Kidney glomerular epithelial cell (primary cell): ENCODE measurements around the gene CRHR1.

Experiments used
- DNase-seq: peaks from one replicate; lab custom pipeline; 2025; lab: John Stamatoyannopoulos, UW

Gene CRHR1

DNA sequence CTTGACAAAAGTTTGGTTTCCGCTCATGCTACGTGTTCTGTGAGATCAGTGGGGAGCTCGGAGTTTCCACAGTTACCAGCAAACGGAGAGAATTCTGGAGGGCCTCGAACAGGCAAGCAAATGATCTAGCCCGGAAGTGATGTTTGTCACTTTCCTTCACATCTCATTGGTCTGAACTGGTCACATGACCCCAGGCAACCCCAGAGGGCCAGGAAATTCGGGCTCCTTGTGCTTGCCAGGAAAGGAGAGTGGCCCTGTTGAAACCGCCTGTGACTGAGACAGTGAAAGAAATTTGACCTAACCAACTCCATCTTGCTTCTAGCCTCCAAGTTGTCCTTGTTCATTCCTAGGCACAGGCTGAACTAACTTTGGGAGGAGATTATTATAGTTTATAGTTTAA, 83.6 kb downstream of the CRHR1 start:
- no peak for DNase-seq

DNA sequence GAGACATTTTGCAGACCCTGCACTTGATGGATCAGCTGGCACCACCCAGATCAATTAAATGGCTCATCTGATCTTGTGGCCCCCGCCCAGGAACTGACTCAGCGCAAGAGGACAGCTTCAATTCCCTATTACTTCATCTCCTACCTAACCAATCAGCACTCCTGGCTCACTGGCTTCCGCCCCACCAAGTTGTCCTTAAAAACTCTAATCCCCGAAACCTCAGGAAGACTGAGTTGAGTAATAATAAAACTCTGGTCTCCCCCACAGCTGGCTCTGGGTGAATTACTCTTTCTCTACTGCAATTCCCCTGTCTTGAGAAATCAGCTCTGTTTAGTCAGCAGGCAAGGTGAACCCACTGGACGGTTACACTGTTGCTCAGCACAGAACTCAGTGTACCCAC, 84.2 kb downstream of the CRHR1 start:
- no peak for DNase-seq

GRCh38 chr17:45869676-45870341, 85.7 kb downstream of the CRHR1 start:
- no peak for DNase-seq

- no peak for DNase-seq
Measured at GRCh38 chr17:45870342-45870974, 86.3 kb downstream of the CRHR1 start.

GRCh38 chr17:45871718-45872117, 87.6 kb downstream of the CRHR1 start:
- DNase-seq = no peak

GRCh38 chr17:45873728-45874127, 89.6 kb downstream of the CRHR1 start:
- no peak for DNase-seq

GRCh38 chr17:45874151-45874550, 90.0 kb downstream of the CRHR1 start:
- DNase-seq = no peak

GRCh38 chr17:45876539-45876938, 92.4 kb downstream of the CRHR1 start:
- DNase-seq = no peak

DNA sequence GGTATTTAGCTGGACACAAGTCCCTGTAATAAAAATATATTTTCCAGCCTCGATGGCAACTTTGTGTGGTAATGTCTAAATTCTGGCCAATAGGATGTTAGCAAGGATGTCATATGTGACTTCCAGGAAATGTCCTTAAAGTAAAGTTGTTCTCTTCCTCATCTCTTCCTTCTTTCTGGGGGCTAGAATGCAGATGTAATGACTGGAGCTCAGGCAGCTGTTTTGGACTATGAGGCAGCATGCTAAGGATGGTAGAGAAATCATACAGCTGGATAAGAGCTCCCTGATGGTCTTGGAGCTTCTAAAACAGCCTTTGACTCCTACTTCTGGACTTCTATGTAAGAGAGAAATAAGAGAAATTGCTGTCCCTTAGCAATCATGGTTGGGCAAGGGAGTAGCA, 93.3 kb downstream of the CRHR1 start:
- DNase-seq = no peak

DNA sequence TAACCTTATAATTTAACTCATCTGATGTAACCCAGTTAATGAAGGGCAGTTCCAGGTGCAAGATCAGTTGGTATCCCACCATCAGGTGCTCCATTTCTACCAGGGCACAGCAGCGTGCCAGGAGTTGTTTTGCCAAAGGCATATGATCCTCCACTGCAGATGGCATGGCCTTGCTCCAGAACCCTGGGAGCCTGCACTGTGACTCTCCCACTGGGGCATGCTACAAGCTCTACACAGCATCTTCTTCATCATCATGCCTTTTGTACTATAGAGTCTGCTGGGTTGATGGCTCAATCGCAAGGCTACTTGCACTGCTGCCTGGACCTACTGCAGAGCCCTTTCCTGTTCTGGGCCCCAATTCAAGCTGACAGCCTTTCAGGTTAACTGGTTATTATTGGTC, 98.9 kb downstream of the CRHR1 start:
- no peak for DNase-seq
